GM10248 (cell line): ENCODE data around the gene KCNQ4.

Experiments
- CTCF ChIA-PET: fragments of 300-600 bp; sonication (Branson Sonifier 250); formaldehyde crosslinking; extraction: SDS; loops from one replicate; lab custom pipeline; 2021; ENCODE audit warnings: antibody characterized with exemption; lab: Yijun Ruan, JAX
- POLR2A ChIA-PET: fragments of 350-650 bp; sonication (Branson Sonifier 250); formaldehyde crosslinking; extraction: SDS; loops from one replicate; lab custom pipeline; 2020; ENCODE audit warnings: antibody characterized with exemption; lab: Yijun Ruan, JAX
- DNase-seq: peaks from one replicate; pipeline ENCODE4 v3.0.0; 2012; ENCODE audit errors: extremely low spot score
- TF ChIP-seq, protein P1 (sequence below): IDR thresholded peaks from 2 replicates; pipeline ENCODE4 v1.5.1; 2012; ENCODE audit warnings: mild to moderate bottlenecking, low read depth; ENCODE audit errors: extremely low read depth, missing control alignments, control extremely low read depth

KCNQ4 gene

DNA sequence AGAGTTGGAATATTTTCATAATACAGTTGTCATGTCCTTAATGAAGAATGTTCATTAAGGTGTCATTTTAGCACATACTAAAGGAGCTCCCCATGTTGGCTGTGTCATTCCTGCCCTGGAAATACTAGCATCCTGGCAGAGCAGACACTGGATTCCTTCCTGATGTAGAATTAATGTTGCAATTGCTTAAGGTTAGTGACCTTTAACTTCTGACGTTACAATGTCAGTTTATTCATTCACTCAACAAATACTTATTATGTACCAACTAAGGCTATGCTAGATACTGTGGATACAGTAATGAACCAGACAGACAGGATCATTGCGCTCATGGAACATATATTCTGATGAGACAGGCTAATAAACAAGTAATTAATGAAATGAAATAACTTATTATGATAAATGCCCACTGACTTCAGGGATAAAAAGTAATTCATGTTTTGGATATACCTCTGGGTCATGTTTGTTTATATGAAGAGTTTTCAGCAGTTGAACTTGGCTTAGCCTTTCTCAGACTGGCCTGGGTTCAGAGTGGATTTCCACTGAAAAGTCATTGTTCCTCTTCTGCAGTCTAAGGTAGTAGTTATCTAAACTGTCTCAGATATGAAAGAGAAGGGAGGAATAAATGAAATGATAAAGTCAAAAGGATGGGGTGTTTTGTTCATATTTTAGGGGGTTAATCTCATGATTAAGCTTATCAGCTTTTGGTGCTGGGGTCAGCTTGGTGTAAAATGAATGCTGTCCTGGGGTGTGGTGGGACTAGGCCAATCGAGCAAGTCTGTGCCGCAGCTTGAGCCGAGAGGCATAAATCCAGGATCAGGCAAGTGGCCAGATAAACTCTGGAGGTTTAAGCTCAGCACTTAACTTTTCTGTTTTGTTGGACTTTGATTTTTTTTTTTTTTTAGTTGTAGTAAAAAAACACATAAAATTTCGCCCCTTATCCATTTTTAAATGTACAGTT lies 43.3 kb upstream of the KCNQ4 start:
- ChIA-PET CTCF (interaction anchor here (0.9 to 4.8 kb wide), 6 partner anchors 11 to 212 kb away, joined by 3 to 19 read pairs (median 4); no protein-coding TSS in a partner anchor), POLR2A (no interaction called here)
- DNase-seq = no peak
- TF ChIP-seq, protein P1, sequence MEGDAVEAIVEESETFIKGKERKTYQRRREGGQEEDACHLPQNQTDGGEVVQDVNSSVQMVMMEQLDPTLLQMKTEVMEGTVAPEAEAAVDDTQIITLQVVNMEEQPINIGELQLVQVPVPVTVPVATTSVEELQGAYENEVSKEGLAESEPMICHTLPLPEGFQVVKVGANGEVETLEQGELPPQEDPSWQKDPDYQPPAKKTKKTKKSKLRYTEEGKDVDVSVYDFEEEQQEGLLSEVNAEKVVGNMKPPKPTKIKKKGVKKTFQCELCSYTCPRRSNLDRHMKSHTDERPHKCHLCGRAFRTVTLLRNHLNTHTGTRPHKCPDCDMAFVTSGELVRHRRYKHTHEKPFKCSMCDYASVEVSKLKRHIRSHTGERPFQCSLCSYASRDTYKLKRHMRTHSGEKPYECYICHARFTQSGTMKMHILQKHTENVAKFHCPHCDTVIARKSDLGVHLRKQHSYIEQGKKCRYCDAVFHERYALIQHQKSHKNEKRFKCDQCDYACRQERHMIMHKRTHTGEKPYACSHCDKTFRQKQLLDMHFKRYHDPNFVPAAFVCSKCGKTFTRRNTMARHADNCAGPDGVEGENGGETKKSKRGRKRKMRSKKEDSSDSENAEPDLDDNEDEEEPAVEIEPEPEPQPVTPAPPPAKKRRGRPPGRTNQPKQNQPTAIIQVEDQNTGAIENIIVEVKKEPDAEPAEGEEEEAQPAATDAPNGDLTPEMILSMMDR = no peak

DNA sequence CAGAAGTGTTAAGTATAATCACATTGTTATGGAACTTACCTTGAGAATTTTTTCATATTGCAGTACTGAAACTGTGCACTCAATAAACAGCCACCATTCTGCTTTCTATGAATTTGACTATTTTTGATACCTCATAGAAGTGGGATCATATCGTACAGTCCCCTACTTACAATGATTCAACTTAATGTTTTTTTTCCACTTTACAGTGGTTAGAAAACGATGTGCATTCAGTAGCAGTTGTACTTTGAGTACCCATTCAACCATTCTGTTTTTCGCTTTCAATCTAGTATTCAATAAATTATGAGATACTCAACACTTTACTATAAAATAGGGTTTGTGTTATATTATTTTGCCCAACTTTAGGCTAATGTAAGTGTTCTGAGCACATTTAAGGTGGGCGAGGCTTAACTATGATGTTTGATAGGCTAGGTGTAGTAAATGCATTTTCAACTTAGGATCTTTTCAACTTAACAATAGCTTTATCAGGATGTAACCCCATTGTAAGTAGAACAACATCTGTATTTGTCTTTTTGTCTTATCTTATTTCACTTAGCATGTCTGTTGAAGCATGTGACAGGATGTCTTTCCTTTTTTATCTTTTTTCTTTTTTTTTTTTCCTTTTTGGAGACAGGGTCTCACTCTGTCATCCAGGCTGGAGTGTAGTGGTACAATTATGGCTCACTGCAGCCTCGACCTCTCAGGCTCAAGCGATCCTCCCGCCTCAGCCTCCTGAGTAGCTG lies 42.4 kb upstream of the KCNQ4 start:
- ChIA-PET POLR2A (no interaction called here), CTCF (interaction anchor here (1.0 to 4.8 kb wide), 5 partner anchors 11 to 212 kb away, joined by 3 to 19 read pairs (median 3); no protein-coding TSS in a partner anchor)
- TF ChIP-seq, protein P1 = no peak

DNA sequence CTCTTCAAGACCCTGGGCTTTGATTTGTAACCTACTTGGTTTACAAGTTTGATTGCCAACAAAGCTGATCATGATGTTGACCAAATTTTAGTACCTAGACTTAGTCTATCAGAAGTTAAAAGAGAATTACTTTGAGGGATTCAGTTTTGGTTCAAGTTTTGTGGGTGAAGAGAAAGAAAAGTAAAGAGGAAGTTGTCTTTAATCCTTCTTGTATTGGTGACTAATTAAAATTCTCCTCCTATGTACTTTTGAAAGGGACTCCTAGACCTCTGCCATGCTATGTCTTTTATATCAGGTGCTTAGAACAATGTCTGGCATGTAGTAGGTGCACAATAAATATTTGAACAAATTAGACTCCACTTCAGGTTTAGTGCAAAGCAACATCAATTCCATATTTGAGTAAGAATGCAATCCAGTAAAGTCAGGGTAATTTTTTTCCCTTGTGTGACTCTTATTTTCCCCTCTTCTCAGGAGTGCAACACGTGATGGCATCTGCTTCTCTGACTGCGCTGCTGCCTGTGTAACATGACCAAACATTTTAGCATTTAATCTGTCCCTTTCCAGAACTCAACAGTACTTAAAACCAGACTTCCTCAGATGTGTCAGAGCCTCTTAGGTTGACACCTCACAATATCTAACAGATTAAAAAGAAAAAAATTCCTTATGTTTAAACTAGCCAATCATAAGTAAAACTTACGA lies 41.1 kb upstream of the KCNQ4 start:
- TF ChIP-seq, protein P1 = no peak
- ChIA-PET POLR2A (no interaction called here), CTCF (interaction anchor here (1.0 to 4.8 kb wide), 3 partner anchors 12 to 31 kb away, joined by 3 to 19 read pairs (median 3); no protein-coding TSS in a partner anchor)
- no peak for DNase-seq

More for the DNA sequence above, 42.4 kb upstream of the KCNQ4 start:
- DNase-seq = no peak

DNA sequence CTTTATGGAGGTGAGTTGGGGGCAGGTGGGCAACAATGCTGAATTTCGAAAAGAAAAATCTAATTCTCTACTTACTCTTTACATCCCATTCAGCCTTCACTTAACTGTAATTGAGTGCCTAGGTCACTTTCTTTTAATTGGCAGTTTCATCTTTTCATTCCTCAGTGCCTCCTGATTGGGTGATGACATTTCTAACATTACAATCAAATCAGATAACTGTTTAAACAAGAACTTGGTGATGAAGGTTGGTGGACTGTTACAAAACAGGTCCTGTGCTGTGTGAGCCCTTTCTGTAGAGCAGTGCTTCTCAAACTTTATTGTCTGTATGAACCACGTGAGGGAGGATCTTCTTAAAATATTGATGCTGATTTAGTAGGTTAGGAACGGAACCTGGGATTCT lies 40.1 kb upstream of the KCNQ4 start:
- ChIA-PET POLR2A (no interaction called here), CTCF (interaction anchor here (1.2 kb wide), 1 partner anchor 11 kb away, joined by 3 read pairs; no protein-coding TSS in a partner anchor)
- no peak for DNase-seq

DNA sequence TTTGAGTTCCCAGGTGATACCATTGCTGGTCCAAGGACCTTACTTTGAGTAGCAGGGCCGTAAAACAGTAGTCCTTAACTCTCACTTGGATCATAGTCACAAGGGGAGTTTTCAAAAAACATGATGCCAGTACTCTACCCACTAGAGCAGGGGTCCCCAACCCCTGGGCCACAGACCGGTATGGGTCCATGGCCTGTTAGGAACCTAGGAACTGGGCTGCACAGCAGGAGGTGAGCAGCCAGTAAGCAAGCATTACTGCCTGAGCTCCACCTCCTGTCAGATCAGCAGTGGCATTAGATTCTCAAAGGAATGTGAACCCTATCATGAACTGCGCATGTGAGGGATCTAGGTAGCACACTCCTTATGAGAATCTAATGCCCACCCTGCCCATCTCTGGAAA lies 39.7 kb upstream of the KCNQ4 start:
- DNase-seq = no peak
- TF ChIP-seq, protein P1 = no peak
- POLR2A ChIA-PET = no interaction called here
- CTCF ChIA-PET = interaction anchor here (0.9 to 1.1 kb wide), 2 partner anchors 26 to 116 kb away, joined by 3 to 4 read pairs; no protein-coding TSS in a partner anchor

More for the DNA sequence above, 40.1 kb upstream of the KCNQ4 start:
- TF ChIP-seq, protein P1 = no peak
